ENCODE measurements around the gene SLC26A6.

DNA sequence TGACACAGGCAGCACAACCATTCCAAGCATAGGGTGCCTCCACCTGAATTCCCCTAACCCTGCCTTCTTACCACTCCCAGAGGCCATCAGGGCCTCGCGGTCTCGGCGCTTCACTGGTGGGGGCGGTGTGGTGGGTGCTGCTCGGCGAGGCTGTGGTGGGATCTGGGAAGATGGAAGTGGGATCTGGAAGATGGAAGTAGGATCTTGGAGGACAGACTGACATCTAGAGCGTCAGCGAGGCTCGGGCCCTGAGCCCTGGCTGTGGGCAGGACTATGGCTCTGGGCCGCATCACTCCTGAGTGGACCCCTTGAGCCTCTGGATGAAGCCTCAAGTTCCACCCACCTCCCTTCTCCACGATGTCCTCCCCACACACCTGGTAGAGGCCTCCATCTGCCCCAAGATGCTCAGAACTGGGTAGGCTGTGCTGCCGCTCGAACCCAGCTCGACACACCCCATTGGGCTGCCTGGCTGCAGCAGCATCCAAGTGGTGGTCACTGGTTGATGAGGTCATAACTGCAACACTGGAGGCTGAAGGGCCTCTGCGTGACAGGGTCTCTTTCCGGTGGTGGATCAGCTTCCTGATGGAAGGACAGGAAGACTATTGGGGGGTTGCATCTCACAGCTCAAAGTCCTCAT, 46.8 kb upstream of the SLC26A6 start:
- no peak for TF ChIP-seq ZNF70 (CRISPR knock-in tag; IDR thresholded peaks at IDR 0.05)
- no peak for TF ChIP-seq ZFP3 (CRISPR knock-in tag; IDR thresholded peaks at IDR 0.05)
